HEK293 (cell line): ENCODE results near the gene NXPH1.

Experiments
- ZNF274 ChIP-seq, 2 experiments: fragments of 200-500 bp in 1 of 2; fragments of 450-650 bp in 1 of 2; sonication (Bioruptor generic) in 1 of 2; formaldehyde crosslinking in 1 of 2; IDR thresholded peaks; 2 replicates each; pipeline versions ENCODE4 v1.5.1 to v1.6.1; 2014 to 2016; ENCODE audit warnings: borderline replicate concordance in 1 of 2, inconsistent platforms in 1 of 2, low read length in 1 of 2, missing biosample characterization in 1 of 2, missing genetic modification characterization in 1 of 2
- ZNF350 ChIP-seq: fragments of 450-650 bp; formaldehyde crosslinking; IDR thresholded peaks from 2 replicates; pipeline ENCODE4 v1.5.0; 2017; ENCODE audit warnings: missing biosample characterization, mild to moderate bottlenecking, missing genetic modification characterization
- ZNF561 ChIP-seq: fragments of 450-650 bp; IDR thresholded peaks from 2 replicates; pipeline ENCODE4 v1.5.1; 2018; ENCODE audit warnings: missing biosample characterization, missing genetic modification characterization, borderline replicate concordance

- TF ChIP-seq ZNF274 (IDR thresholded peaks at IDR 0.05; ENCODE audit: low read length), result no peak
- TF ChIP-seq ZNF274 (tag by site-specific recombination; IDR thresholded peaks at IDR 0.05; ENCODE audit: borderline replicate concordance), result no peak
- no peak for TF ChIP-seq ZNF350 (tag by site-specific recombination)
- no peak for TF ChIP-seq ZNF561 (tag by site-specific recombination)
These were observed 158.8 kb downstream of the NXPH1 start for GRCh38 chr7:8592167-8592566.
